ENCODE measurements around the gene PAGE2B. TPM values are rescaled to one million over a fixed set of nuclear protein-coding genes. Genes with fewer than 3 reads are reported as not detected.

The PAGE2B gene
- total and polyA plus RNA-seq, 10 of the 15 experiments (the other 5 are each of a cell fraction or from before 2014, with no cell fraction given) = 0.22 to 0.65 (median 0.32) TPM; not detected in 7

Other genes with a start within 250 kb of the PAGE2B start
- gene TRO, start 154.2 kb upstream of the PAGE2B start, total RNA-seq (2014; rRNA removed) = not detected in 2 replicates
- gene TRO, start 154.2 kb upstream of the PAGE2B start, total RNA-seq (2014; rRNA removed; fragmentation: Illumina TruSeq; extraction: Trizol) = not detected in 2 replicates
- 0.16 TPM in 1 of 2 replicates, not detected in the other for gene TRO, start 154.2 kb upstream of the PAGE2B start, total RNA-seq (2021)
- 0.33 and 1.0 TPM in 2 replicates for gene TRO, start 154.2 kb upstream of the PAGE2B start, polyA plus RNA-seq (2011; rRNA removed)
- not detected in 2 replicates for gene TRO, start 154.2 kb upstream of the PAGE2B start, polyA plus RNA-seq (2014; fragmentation: Illumina TruSeq; extraction: Trizol)
- under 1 TPM in 1 of 2 experiments, not detected in 1; 0.02 TPM for gene TRO, start 154.2 kb upstream of the PAGE2B start, polyA plus RNA-seq (2014; fragmentation: Nextera tagmentation; extraction: Ambion mirVana)
- not detected in 2 replicates for gene TRO, start 154.2 kb upstream of the PAGE2B start, polyA plus RNA-seq (2014; rRNA removed)
- under 1 TPM in 1 of 2 experiments, not detected in 1; 0.35 TPM for gene TRO, start 154.2 kb upstream of the PAGE2B start, polyA plus RNA-seq (2016; fragmentation: Nextera tagmentation; extraction: Ambion mirVana)
- gene PFKFB1, start 80.8 kb upstream of the PAGE2B start, total RNA-seq (2014; rRNA removed) = 0.11 and 0.45 TPM in 2 replicates
- gene PFKFB1, start 80.8 kb upstream of the PAGE2B start, total RNA-seq (2014; rRNA removed; fragmentation: Illumina TruSeq; extraction: Trizol) = 0.27 and 0.41 TPM in 2 replicates
- 0.35 and 0.38 TPM in 2 replicates for gene PFKFB1, start 80.8 kb upstream of the PAGE2B start, total RNA-seq (2021)
- gene PFKFB1, start 80.8 kb upstream of the PAGE2B start, polyA plus RNA-seq (2011; rRNA removed) = 0.43 and 0.48 TPM in 2 replicates
- 0.44 and 1.00 TPM in 2 replicates for gene PFKFB1, start 80.8 kb upstream of the PAGE2B start, polyA plus RNA-seq (2014; fragmentation: Illumina TruSeq; extraction: Trizol)
- under 1 TPM; 0.23 to 0.33 TPM for gene PFKFB1, start 80.8 kb upstream of the PAGE2B start, polyA plus RNA-seq (2014; fragmentation: Nextera tagmentation; extraction: Ambion mirVana)
- gene PFKFB1, start 80.8 kb upstream of the PAGE2B start, polyA plus RNA-seq (2014; rRNA removed) = 0.34 and 0.35 TPM in 2 replicates
- under 1 TPM; 0.13 to 0.59 TPM for gene PFKFB1, start 80.8 kb upstream of the PAGE2B start, polyA plus RNA-seq (2016; fragmentation: Nextera tagmentation; extraction: Ambion mirVana)
- 14.3 and 14.9 TPM in 2 replicates for gene APEX2, start 74.7 kb upstream of the PAGE2B start, total RNA-seq (2014; rRNA removed)
- 15.4 and 17.3 TPM in 2 replicates for gene APEX2, start 74.7 kb upstream of the PAGE2B start, total RNA-seq (2014; rRNA removed; fragmentation: Illumina TruSeq; extraction: Trizol)
- gene APEX2, start 74.7 kb upstream of the PAGE2B start, total RNA-seq (2021) = 35.4 and 38.9 TPM in 2 replicates
- gene APEX2, start 74.7 kb upstream of the PAGE2B start, polyA plus RNA-seq (2011; rRNA removed) = 21.1 and 41.7 TPM in 2 replicates
- gene APEX2, start 74.7 kb upstream of the PAGE2B start, polyA plus RNA-seq (2014; fragmentation: Illumina TruSeq; extraction: Trizol) = 24.5 and 35.7 TPM in 2 replicates
- gene APEX2, start 74.7 kb upstream of the PAGE2B start, polyA plus RNA-seq (2014; fragmentation: Nextera tagmentation; extraction: Ambion mirVana) = 10 to 100 TPM; 18.9 to 20.4 TPM
- gene APEX2, start 74.7 kb upstream of the PAGE2B start, polyA plus RNA-seq (2014; rRNA removed) = 43.5 and 44.2 TPM in 2 replicates
- 10 to 100 TPM; 51.4 to 51.7 TPM for gene APEX2, start 74.7 kb upstream of the PAGE2B start, polyA plus RNA-seq (2016; fragmentation: Nextera tagmentation; extraction: Ambion mirVana)
- gene ALAS2, start 44.1 kb upstream of the PAGE2B start, total RNA-seq (2014; rRNA removed) = not detected in 2 replicates
- gene ALAS2, start 44.1 kb upstream of the PAGE2B start, total RNA-seq (2014; rRNA removed; fragmentation: Illumina TruSeq; extraction: Trizol) = not detected in 2 replicates
- gene ALAS2, start 44.1 kb upstream of the PAGE2B start, total RNA-seq (2021) = not detected in 2 replicates
- not detected in 2 replicates for gene ALAS2, start 44.1 kb upstream of the PAGE2B start, polyA plus RNA-seq (2011; rRNA removed)
- gene ALAS2, start 44.1 kb upstream of the PAGE2B start, polyA plus RNA-seq (2014; fragmentation: Illumina TruSeq; extraction: Trizol) = not detected in 2 replicates
- not detected for gene ALAS2, start 44.1 kb upstream of the PAGE2B start, polyA plus RNA-seq (2014; fragmentation: Nextera tagmentation; extraction: Ambion mirVana)
- gene ALAS2, start 44.1 kb upstream of the PAGE2B start, polyA plus RNA-seq (2014; rRNA removed) = not detected in 2 replicates
- not detected for gene ALAS2, start 44.1 kb upstream of the PAGE2B start, polyA plus RNA-seq (2016; fragmentation: Nextera tagmentation; extraction: Ambion mirVana)
- not detected in 2 replicates for gene PAGE2, start 14.0 kb downstream of the PAGE2B start, total RNA-seq (2014; rRNA removed)
- gene PAGE2, start 14.0 kb downstream of the PAGE2B start, total RNA-seq (2014; rRNA removed; fragmentation: Illumina TruSeq; extraction: Trizol) = not detected in 2 replicates
- not detected in 2 replicates for gene PAGE2, start 14.0 kb downstream of the PAGE2B start, total RNA-seq (2021)
- 0.81 and 0.85 TPM in 2 replicates for gene PAGE2, start 14.0 kb downstream of the PAGE2B start, polyA plus RNA-seq (2011; rRNA removed)
- not detected in 2 replicates for gene PAGE2, start 14.0 kb downstream of the PAGE2B start, polyA plus RNA-seq (2014; fragmentation: Illumina TruSeq; extraction: Trizol)
- gene PAGE2, start 14.0 kb downstream of the PAGE2B start, polyA plus RNA-seq (2014; fragmentation: Nextera tagmentation; extraction: Ambion mirVana) = not detected
- gene PAGE2, start 14.0 kb downstream of the PAGE2B start, polyA plus RNA-seq (2014; rRNA removed) = not detected in 2 replicates
- not detected for gene PAGE2, start 14.0 kb downstream of the PAGE2B start, polyA plus RNA-seq (2016; fragmentation: Nextera tagmentation; extraction: Ambion mirVana)
- gene PAGE5, start 145.3 kb downstream of the PAGE2B start, total RNA-seq (2014; rRNA removed) = not detected in 2 replicates
- 0.45 TPM in 1 of 2 replicates, not detected in the other for gene PAGE5, start 145.3 kb downstream of the PAGE2B start, total RNA-seq (2014; rRNA removed; fragmentation: Illumina TruSeq; extraction: Trizol)
- gene PAGE5, start 145.3 kb downstream of the PAGE2B start, total RNA-seq (2021) = not detected in 2 replicates
- 3.7 and 4.2 TPM in 2 replicates for gene PAGE5, start 145.3 kb downstream of the PAGE2B start, polyA plus RNA-seq (2011; rRNA removed)
- not detected in 2 replicates for gene PAGE5, start 145.3 kb downstream of the PAGE2B start, polyA plus RNA-seq (2014; fragmentation: Illumina TruSeq; extraction: Trizol)
- under 1 TPM; 0.23 to 0.49 TPM for gene PAGE5, start 145.3 kb downstream of the PAGE2B start, polyA plus RNA-seq (2014; fragmentation: Nextera tagmentation; extraction: Ambion mirVana)
- not detected in 2 replicates for gene PAGE5, start 145.3 kb downstream of the PAGE2B start, polyA plus RNA-seq (2014; rRNA removed)
- gene PAGE5, start 145.3 kb downstream of the PAGE2B start, polyA plus RNA-seq (2016; fragmentation: Nextera tagmentation; extraction: Ambion mirVana) = not detected
- gene PAGE3, start 189.9 kb downstream of the PAGE2B start, total RNA-seq (2014; rRNA removed) = not detected in 2 replicates
- gene PAGE3, start 189.9 kb downstream of the PAGE2B start, total RNA-seq (2014; rRNA removed; fragmentation: Illumina TruSeq; extraction: Trizol) = not detected in 2 replicates
- not detected in 2 replicates for gene PAGE3, start 189.9 kb downstream of the PAGE2B start, total RNA-seq (2021)
- not detected in 2 replicates for gene PAGE3, start 189.9 kb downstream of the PAGE2B start, polyA plus RNA-seq (2011; rRNA removed)
- gene PAGE3, start 189.9 kb downstream of the PAGE2B start, polyA plus RNA-seq (2014; fragmentation: Illumina TruSeq; extraction: Trizol) = not detected in 2 replicates
- gene PAGE3, start 189.9 kb downstream of the PAGE2B start, polyA plus RNA-seq (2014; fragmentation: Nextera tagmentation; extraction: Ambion mirVana) = not detected
- gene PAGE3, start 189.9 kb downstream of the PAGE2B start, polyA plus RNA-seq (2014; rRNA removed) = not detected in 2 replicates
- gene PAGE3, start 189.9 kb downstream of the PAGE2B start, polyA plus RNA-seq (2016; fragmentation: Nextera tagmentation; extraction: Ambion mirVana) = not detected

Measured in GM12878 (cell line).